B cell (primary cell): ENCODE measurements around the gene CERS6. TPM values are rescaled to one million over a fixed set of nuclear protein-coding genes. Genes with fewer than 3 reads are reported as not detected.

Experiments
- ATAC-seq: fragments of 200-7000 bp; cut with Tn5 transposase; one replicate; pipeline ENCODE4 v1.10.0; 2021; ENCODE audit warnings: low read depth, mild to moderate bottlenecking, moderate number of reproducible peaks, moderate library complexity
- CTCF ChIA-PET: fragments of 350-600 bp; sonication (Branson Sonifier 250); formaldehyde crosslinking; loops from one replicate; lab custom pipeline; 2021; ENCODE audit warnings: antibody characterized with exemption, inconsistent platforms; lab: Charles Lee
- POLR2A ChIA-PET: fragments of 350-600 bp; sonication (Branson Sonifier 250); formaldehyde crosslinking; loops from one replicate; lab custom pipeline; 2021; ENCODE audit warnings: antibody characterized with exemption; lab: Charles Lee
- DNase-seq: peaks from one replicate; pipeline ENCODE4 v3.0.0; 2013
- H2AFZ ChIP-seq: 2 replicates; pipeline ENCODE4 v1.6.1; 2012; ENCODE audit warnings: mild to moderate bottlenecking, low read depth, low read length; ENCODE audit not compliant: insufficient read depth, poor library complexity, severe bottlenecking
- H3K27ac ChIP-seq, 2 donors: 1 replicate in 1 of 2; 2 replicates in 1 of 2; pipeline ENCODE4 v1.5.1; 2012 to 2013; ENCODE audit warnings: low read length in 2 of 2, mild to moderate bottlenecking in 2 of 2, moderate library complexity in 1 of 2
- H3K27me3 ChIP-seq, 4 experiments: fragments of 200-600 bp in 1 of 4; sonication (generic) in 1 of 4; replicated peaks in 1 of 4; 1 replicate in 2 of 4; 2 replicates in 2 of 4; pipeline versions ENCODE4 v1.6.1 to v1.7.0; 2013 to 2016; ENCODE audit warnings: low read length in 3 of 4, mild to moderate bottlenecking in 2 of 4, mixed read lengths in 1 of 4, moderate library complexity in 1 of 4; ENCODE audit not compliant: insufficient read depth in 4 of 4, control insufficient read depth in 3 of 4; ENCODE audit errors: control extremely low read depth in 1 of 4
- H3K36me3 ChIP-seq, 2 experiments: replicated peaks in 1 of 2; 1 replicate in 1 of 2; 2 replicates in 1 of 2; pipeline versions ENCODE4 v1.6.1 to v1.7.1; 2013; ENCODE audit warnings: low read length in 1 of 2; ENCODE audit not compliant: insufficient read depth in 2 of 2, control insufficient read depth in 1 of 2; ENCODE audit errors: control extremely low read depth in 1 of 2, extremely low read depth in 1 of 2
- H3K4me1 ChIP-seq, 2 donors: fragments of 200-600 bp in 1 of 2; sonication (generic) in 1 of 2; 1 replicate in 1 of 2; 2 replicates in 1 of 2; pipeline versions ENCODE4 v1.5.1 to v1.6.1; 2013 to 2017; ENCODE audit warnings: low read length in 2 of 2; ENCODE audit not compliant: control insufficient read depth in 2 of 2, insufficient read depth in 2 of 2
- H3K4me2 ChIP-seq: replicated peaks from 2 replicates; pipeline ENCODE3; 2012; ENCODE audit warnings: mild to moderate bottlenecking, low read depth, low read length; ENCODE audit not compliant: poor library complexity, severe bottlenecking
- H3K4me3 ChIP-seq, 5 experiments: fragments of 200-600 bp in 1 of 5; sonication (generic) in 1 of 5; 1 replicate in 3 of 5; 2 replicates in 2 of 5; pipeline versions ENCODE4 v1.5.1 to v1.7.0; 2011 to 2016; ENCODE audit warnings: low read length in 4 of 5, mild to moderate bottlenecking in 4 of 5, low read depth in 2 of 5, control low read depth in 1 of 5, moderate library complexity in 1 of 5; ENCODE audit not compliant: insufficient read depth in 1 of 5; ENCODE audit errors: control extremely low read depth in 1 of 5, extremely low read depth in 1 of 5
- H3K79me2 ChIP-seq: fragments of 200-600 bp; sonication (generic); one replicate; pipeline ENCODE4 v1.6.0; 2016; ENCODE audit warnings: low read length; ENCODE audit not compliant: control insufficient read depth, insufficient read depth
- H3K9ac ChIP-seq: fragments of 200-600 bp; sonication (generic); 2 replicates; pipeline ENCODE4 v1.6.1; 2017; ENCODE audit warnings: mild to moderate bottlenecking, low read length, moderate library complexity
- H3K9me3 ChIP-seq, 3 donors: one replicate each; pipeline versions ENCODE4 v1.6.1 to v1.7.1; 2013; ENCODE audit warnings: low read length in 2 of 3; ENCODE audit not compliant: control insufficient read depth in 2 of 3, insufficient read depth in 1 of 3; ENCODE audit errors: control extremely low read depth in 1 of 3
- H4K20me1 ChIP-seq: 2 replicates; pipeline ENCODE4 v1.6.0; 2012; ENCODE audit warnings: mild to moderate bottlenecking, low read length; ENCODE audit not compliant: insufficient read depth, control insufficient read depth, poor library complexity, severe bottlenecking
- H3K27ac Mint-ChIP-seq: one replicate; pipeline ENCODE4 v1.8.0; 2021; ENCODE audit warnings: mixed read lengths
- H3K27me3 Mint-ChIP-seq: one replicate; pipeline ENCODE4 v1.8.0; 2021; ENCODE audit warnings: mixed read lengths
- H3K4me1 Mint-ChIP-seq: one replicate; pipeline ENCODE4 v1.8.0; 2021; ENCODE audit warnings: mixed read lengths
- H3K4me3 Mint-ChIP-seq: one replicate; pipeline ENCODE4 v1.8.0; 2021; ENCODE audit warnings: mixed read lengths
- H3K9me3 Mint-ChIP-seq: one replicate; pipeline ENCODE4 v1.8.0; 2022; ENCODE audit warnings: mixed read lengths; ENCODE audit not compliant: insufficient read depth
- EZH2 ChIP-seq: IDR thresholded peaks from 2 replicates; pipeline ENCODE4 v1.6.1; 2012; ENCODE audit warnings: borderline replicate concordance, low read depth, mild to moderate bottlenecking, moderate library complexity, low read length; ENCODE audit not compliant: insufficient read depth, poor library complexity, severe bottlenecking
- WGBS: methylation state at CpG from one replicate; pipeline ENCODE4 v1.1.5; 2013; ENCODE audit warnings: missing lambda C conversion rate; ENCODE audit not compliant: insufficient coverage; 5-methylcytosine and 5-hydroxymethylcytosine counted together
- intact Hi-C: fragments of 100-400 bp; cut with micrococcal nuclease; formaldehyde crosslinking; loops from one replicate; pipeline ENCODE4 v1.10.0; 2022
- polyA plus RNA-seq: library from polyadenylated mRNA; depleted of rRNA; stranded (reverse); fragments of >200 nt; gene quantifications from 2 replicates; pipeline ENCODE4 v1.2.3, GENCODE V29; 2012
- total RNA-seq, 2 donors: library from RNA; stranded (reverse); fragments of 120-200 nt in 1 of 2; gene quantifications; 1 replicate in 1 of 2; 2 replicates in 1 of 2; pipeline versions ENCODE4 v1.2.3 to v1.2.4, GENCODE V29; 2013 to 2022
- TF ChIP-seq, protein P1 (sequence below): fragments of 200-600 bp; IDR thresholded peaks from one replicate; pipeline ENCODE4 v1.8.0; 2022; ENCODE audit warnings: antibody characterized with exemption, mild to moderate bottlenecking

CERS6 gene
- total and polyA plus RNA-seq, 2 donors (not counting 1 experiment from before 2014, with no cell fraction given) = 2.2 to 5.5 TPM

DNA sequence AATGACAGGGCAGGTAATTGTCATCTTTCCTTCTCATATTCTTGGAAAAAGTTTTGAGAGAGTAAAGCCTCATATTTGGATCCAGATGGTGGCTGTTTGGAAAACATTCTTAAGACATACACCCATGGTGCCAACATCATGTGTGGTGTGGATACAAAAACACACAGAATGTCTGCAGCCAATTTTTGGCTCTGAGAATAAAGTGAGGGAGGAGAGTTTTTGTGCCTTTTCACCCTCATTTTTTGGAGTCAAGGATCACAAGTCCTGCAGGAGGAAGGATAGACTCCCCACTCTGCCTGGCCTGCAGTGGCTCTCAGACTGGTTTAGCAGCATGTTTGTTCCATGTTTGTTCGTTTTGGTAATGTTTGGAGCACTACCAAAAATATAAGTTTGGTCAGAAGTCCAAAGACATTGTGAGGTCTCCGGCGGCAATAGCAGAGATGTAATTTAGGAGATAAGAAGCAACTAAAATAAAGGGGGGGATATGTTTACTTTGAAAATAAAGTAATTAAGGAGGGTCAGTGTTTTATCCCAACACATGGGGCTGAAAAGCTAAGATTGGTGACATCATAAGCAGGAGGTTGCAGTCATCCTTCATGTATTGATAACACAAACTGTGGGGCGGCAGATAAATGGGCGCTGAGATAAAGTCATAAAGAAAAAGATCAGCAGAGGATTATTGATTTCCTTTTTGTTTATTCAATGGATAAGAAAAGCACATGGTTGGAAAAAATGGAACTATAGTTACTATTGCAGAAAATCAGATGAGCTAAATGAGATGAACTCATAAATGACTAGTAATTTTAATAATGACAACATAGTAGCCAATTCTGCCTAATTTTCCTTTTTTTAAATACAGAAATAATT lies 347.0 kb downstream of the CERS6 start:
- Histone ChIP-seq H3K9ac (no peak overlapping the region), H4K20me1 (no peaks in the 10 kb centered on the region), H3K79me2 (no peaks in the 10 kb centered on the region), H3K4me3 (no peak overlapping the region), H3K27me3 (no peaks in the 10 kb centered on the region), H3K4me2 (no peak overlapping the region), H3K9me3 (no peaks in the 10 kb centered on the region), H3K36me3 (no peaks in the 10 kb centered on the region), H3K4me1 (no peaks in the 10 kb centered on the region), H3K27ac (no peak overlapping the region), H2AFZ (no peak overlapping the region)
- 96% methylated on average over 4 of the region's 5 CpGs for WGBS
- Mint-ChIP-seq H3K4me1 (no peaks in the 10 kb centered on the region), H3K27me3 (peaks cover 14% of the 10 kb centered on the region), H3K4me3 (no peak overlapping the region), H3K9me3 (no peaks in the 10 kb centered on the region), H3K27ac (no peak overlapping the region)
- TF ChIP-seq, protein P1, sequence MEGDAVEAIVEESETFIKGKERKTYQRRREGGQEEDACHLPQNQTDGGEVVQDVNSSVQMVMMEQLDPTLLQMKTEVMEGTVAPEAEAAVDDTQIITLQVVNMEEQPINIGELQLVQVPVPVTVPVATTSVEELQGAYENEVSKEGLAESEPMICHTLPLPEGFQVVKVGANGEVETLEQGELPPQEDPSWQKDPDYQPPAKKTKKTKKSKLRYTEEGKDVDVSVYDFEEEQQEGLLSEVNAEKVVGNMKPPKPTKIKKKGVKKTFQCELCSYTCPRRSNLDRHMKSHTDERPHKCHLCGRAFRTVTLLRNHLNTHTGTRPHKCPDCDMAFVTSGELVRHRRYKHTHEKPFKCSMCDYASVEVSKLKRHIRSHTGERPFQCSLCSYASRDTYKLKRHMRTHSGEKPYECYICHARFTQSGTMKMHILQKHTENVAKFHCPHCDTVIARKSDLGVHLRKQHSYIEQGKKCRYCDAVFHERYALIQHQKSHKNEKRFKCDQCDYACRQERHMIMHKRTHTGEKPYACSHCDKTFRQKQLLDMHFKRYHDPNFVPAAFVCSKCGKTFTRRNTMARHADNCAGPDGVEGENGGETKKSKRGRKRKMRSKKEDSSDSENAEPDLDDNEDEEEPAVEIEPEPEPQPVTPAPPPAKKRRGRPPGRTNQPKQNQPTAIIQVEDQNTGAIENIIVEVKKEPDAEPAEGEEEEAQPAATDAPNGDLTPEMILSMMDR = no peak
- DNase-seq (no peak), ATAC-seq (no peak)
- ChIA-PET POLR2A (no interaction called here), CTCF (no interaction called here)
- intact Hi-C loops = no loop called here

DNA sequence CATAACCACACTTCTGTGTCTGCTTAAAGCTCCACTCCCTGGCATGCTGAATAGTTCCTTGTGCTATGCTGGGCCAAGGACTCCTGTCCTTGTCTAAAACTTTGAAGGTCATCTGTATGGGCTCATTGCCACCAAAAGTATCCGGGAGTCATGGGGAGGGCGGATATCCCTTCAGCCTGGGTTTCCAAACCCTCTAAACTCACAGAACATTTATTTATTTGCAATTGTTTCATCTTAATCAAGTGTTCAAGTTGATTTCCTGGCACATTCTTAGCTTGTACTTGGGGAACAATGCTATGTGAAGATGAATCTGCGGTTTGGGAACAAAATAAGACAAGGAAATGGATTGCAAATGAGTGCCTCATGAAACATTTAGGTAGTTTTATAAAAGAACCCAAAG lies 348.1 kb downstream of the CERS6 start:
- Mint-ChIP-seq H3K9me3 (no peaks in the 10 kb centered on the region), H3K27ac (no peak overlapping the region), H3K4me3 (no peak overlapping the region), H3K4me1 (no peaks in the 10 kb centered on the region), H3K27me3 (peaks cover 9% of the 10 kb centered on the region)
- Histone ChIP-seq H2AFZ (no peak overlapping the region), H3K9ac (no peak overlapping the region), H3K4me2 (no peak overlapping the region), H3K27me3 (no peaks in the 10 kb centered on the region), H3K36me3 (no peaks in the 10 kb centered on the region), H3K4me3 (no peak overlapping the region), H3K9me3 (no peaks in the 10 kb centered on the region), H3K4me1 (no peaks in the 10 kb centered on the region), H4K20me1 (no peaks in the 10 kb centered on the region), H3K79me2 (no peaks in the 10 kb centered on the region), H3K27ac (no peak overlapping the region)
- WGBS = 100% methylated on average over 1 of the region's 3 CpGs
- CTCF ChIA-PET = no interaction called here
- ATAC-seq = no peak
- DNase-seq = no peak
- intact Hi-C loops = no loop called here
- POLR2A ChIA-PET = no interaction called here
- TF ChIP-seq EZH2 = no peak
- TF ChIP-seq, protein P1 = no peak
